Peyer's patch (tissue), 4 donors: ENCODE measurements around the gene ADGRL3.

ENCODE experiments used
- CTCF ChIP-seq, 6 experiments: fragments of 450-650 bp in 4 of 6; fragments of 200-600 bp in 2 of 6; sonication (generic) in 1 of 6; IDR thresholded peaks; one replicate each; pipeline ENCODE4 v1.5.1; 2017 to 2019; ENCODE audit warnings: antibody characterized with exemption in 6 of 6, mild to moderate bottlenecking in 3 of 6, moderate library complexity in 1 of 6
- POLR2A ChIP-seq, 2 donors: fragments of 450-650 bp; IDR thresholded peaks; one replicate each; pipeline ENCODE4 v1.5.1; 2017; ENCODE audit warnings: antibody characterized with exemption in 2 of 2, mild to moderate bottlenecking in 2 of 2, moderate library complexity in 2 of 2

GRCh38 chr4:61827907-61828391 lies 627.8 kb downstream of the ADGRL3 start:
- no peak for TF ChIP-seq CTCF (IDR thresholded peaks at IDR 0.05)
- TF ChIP-seq POLR2A (IDR thresholded peaks at IDR 0.05) = no peak
